GM18868 (cell line): ENCODE measurements around the gene OBSCN.

Experiments used
- ATAC-seq: cut with Tn5 transposase; IDR thresholded peaks from one replicate; pipeline ENCODE4 v1.9.1; 2021; ENCODE audit warnings: mild to moderate bottlenecking, moderate library complexity; ENCODE audit not compliant: unreplicated experiment

The OBSCN gene

DNA sequence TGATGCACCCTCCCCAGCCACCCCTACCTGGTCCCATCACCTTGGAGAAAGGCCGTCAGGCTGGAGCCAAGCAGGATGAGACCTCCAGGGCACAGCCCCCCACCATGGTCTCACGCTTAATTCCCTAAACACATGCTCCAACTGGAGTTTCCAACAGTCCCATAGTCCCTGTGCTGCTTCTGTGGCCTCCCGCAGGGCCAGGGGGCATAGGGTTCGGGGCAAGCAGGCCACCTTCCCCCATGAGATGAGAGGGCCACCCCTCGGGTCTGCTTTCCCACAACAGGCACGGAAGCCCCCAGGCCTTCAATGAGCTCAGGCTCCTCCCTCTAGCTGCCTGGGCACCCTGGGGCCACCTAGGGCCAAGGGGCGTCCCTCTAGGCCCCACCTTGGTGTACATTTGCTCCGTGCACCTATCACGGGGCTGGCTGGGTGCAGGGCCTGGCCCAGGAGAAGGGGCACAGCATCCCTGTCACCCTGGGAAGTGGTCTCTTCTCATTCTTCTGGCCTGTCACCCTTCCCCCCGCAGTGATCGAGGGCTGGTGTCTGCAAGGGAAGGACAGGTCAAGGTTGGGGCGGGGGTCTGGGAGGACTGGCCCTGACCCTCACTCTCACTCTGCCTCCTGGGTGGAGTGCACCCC is 156.3 kb downstream of the OBSCN start:
- ATAC-seq, result no peak

DNA sequence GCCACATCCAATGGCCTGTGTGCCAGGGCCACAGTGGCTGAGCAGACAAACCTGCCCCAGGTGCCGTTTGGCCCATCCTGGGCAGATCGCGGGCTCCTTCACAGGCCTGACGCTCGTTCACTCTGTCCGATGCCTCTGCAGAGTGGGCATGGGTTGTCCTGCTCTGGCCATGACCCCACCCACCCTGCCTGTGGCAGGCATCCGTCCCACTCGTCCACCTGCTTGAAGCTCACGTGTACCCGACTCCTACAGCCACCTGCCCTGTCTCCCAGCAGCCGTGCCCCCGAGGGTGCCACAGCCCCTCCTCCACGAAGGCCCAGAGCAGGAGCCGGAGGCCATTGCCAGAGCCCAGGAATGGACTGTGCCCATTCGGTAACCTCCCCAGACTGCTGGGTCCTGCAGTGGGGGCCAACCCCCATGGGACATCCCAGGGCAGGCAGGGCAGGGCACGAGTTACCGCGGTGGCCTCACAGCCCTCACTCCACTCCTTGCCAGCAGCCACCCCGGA is 156.9 kb downstream of the OBSCN start:
- ATAC-seq, result no peak

DNA sequence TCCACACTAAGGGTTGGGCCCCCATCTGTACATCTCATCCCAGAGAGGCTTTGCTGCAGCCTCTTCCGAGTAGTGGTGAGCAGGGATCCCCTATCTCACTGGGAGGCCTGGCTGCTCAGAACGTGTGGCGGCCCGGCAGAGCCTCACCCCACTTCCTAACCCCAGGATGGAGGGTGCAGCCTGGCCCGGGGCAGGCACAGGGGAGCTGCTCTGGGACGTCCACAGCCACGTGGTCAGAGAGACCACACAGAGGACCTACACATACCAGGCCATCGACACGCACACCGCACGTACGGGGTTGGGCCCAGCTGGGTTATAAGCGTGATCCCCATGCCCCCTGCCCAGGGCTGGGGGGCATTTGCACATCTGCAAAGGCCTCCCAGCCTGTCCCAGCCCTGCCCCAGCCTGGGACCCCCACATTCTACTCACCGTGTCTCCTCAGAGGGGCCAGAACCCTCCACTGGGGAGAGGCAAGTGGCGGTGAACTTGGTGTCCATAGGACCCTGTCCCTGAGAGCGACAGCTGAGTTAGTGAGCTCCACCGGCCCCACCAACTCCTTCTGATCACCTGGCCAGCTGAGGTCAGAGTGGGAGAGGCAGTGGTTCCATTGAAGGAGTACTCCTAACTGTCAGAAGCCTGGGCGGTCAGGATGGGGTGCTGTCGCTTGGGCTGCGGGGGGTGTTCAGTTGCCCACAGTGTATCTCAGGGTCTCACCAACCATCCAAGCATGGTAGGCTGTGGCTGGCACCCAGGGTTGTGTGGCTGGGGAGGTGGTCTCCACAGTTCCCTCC is 157.6 kb downstream of the OBSCN start:
- ATAC-seq, result no peak

DNA sequence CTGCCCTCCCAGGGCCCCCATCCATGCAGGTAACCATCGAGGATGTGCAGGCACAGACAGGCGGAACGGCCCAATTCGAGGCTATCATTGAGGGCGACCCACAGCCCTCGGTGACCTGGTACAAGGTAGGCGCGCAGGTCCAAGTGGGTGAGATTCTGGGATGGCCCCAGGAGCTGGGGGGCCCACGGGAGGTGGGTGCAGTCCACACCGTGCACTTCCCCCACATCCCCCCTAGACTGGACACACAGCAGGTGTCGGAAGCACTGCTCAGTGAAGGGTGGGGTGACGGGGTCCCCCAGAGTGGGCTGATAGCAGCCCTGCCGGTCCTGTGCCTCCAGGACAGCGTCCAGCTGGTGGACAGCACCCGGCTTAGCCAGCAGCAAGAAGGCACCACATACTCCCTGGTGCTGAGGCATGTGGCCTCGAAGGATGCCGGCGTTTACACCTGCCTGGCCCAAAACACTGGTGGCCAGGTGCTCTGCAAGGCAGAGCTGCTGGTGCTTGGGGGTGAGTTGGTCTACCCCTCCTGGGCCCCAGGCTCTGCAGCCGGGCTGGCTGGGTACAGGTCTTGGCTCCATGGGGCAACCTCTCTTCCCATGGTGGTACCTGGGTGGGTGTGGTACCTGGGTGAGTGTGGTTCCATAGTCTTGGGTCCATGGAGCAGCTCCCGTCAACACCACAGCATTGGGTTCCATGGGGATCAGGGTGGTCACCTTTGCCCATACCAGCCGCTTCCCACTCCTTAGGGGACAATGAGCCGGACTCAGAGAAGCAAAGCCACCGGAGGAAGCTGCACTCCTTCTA is 158.4 kb downstream of the OBSCN start:
- no peak for ATAC-seq

DNA sequence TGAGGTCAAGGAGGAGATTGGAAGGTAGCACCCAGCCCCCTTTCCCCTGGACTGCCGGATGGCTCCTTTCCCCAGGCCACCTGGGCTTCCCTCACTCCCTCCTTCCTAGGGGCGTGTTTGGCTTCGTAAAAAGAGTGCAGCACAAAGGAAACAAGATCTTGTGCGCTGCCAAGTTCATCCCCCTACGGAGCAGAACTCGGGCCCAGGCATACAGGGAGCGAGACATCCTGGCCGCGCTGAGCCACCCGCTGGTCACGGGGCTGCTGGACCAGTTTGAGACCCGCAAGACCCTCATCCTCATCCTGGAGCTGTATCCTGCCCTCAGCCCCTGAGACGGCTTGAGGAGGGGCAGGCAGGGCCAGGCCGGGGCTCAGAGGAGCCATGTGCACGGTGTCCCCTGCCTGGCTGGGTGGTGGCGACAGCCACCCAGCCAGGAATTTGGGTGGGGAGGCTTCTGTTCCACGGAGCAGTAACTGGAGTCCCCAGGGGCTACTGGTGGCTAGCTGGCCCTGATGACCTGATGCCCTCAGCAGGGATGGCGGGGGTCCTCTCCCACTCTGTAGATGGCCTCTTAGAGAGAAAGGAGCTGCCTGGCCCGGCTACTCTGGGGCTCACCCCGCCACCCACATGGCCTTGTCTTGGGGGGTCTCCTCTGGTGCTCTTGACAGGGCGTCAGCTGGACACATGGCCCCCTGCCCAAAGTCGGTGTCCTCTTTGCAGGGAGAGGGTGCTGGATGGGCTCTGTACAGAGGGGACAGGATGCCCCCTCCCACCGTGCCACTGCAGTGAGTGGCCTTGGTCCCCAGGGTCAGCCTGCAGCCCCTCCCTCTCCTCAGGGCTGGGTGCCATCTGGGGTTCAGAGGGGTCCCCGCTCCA is 159.3 kb downstream of the OBSCN start:
- no peak for ATAC-seq

DNA sequence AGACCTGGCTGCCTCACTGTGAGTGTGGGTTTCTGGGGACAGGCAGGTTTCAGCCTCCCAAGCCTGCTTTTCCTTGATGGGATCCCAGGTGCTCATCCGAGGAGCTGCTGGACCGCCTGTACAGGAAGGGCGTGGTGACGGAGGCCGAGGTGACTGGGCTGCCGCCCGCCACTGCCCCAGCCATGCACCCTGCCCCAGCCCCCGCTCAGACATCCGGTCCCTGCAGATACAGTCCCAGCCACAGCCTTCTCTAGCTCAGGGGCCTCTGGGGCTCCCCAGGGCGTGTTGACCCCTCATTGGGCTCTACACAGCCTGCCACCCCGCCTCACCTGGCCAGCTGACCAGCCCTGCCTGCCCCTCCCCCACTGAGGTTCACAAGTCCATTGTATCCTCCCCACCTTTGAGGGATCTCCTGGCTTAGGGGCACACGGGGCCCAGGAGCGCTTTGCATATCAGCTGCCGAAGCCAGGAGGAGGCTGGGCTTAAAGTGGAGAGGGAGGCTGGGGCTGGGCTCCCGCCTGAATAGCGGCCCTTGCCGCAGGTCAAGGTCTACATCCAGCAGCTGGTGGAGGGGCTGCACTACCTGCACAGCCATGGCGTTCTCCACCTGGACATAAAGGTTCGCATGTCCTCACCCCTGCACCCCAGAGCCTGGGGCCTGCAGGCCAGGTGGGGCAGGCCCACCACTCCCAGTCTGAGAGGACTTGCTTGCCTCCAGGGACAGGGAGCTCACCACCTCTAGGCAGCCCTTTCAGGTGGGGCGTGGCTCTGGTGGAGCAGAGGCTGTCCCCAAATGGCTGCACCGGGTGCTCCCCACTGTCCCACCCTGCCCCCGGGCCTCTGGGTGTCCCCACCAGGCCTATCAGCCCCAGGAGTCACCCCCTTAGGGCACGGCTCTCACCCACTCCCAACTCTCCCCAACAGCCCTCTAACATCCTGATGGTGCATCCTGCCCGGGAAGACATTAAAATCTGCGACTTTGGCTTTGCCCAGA is 160.3 kb downstream of the OBSCN start:
- no peak for ATAC-seq

DNA sequence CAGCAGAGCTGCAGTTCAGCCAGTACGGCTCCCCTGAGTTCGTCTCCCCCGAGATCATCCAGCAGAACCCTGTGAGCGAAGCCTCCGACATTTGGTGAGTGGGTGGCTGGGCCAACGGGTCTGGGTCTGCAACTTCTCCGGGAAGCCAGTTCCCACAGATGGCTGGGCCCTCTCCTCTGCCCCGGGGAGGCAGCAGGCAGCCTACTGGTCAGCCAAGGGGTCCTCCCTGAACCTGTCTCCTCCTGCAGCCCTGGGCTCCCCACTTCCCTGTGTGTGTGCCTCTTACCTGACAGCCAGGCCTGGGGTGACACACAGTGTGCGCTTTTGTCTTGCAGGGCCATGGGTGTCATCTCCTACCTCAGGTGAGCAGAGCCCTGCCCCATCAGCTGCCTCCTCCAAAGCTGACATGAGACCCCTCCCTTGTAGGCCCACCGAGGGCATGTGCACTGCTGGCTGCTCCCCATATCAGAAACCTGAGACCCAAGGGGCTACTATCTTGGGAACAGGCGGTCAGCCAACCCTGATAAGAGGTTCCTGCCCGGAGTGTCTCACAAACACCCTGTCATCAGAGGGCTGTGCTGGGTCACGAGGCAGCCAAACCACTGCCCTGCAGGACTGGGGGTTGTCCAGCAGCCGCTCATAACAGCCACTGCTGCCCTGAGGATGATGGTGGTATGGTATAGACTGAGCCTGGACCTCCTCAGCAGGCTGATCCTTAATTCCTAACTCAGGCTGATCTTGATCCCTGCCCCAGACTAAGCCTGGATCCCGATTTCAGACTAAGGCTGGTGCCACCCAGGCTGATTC is 161.2 kb downstream of the OBSCN start:
- no peak for ATAC-seq

DNA sequence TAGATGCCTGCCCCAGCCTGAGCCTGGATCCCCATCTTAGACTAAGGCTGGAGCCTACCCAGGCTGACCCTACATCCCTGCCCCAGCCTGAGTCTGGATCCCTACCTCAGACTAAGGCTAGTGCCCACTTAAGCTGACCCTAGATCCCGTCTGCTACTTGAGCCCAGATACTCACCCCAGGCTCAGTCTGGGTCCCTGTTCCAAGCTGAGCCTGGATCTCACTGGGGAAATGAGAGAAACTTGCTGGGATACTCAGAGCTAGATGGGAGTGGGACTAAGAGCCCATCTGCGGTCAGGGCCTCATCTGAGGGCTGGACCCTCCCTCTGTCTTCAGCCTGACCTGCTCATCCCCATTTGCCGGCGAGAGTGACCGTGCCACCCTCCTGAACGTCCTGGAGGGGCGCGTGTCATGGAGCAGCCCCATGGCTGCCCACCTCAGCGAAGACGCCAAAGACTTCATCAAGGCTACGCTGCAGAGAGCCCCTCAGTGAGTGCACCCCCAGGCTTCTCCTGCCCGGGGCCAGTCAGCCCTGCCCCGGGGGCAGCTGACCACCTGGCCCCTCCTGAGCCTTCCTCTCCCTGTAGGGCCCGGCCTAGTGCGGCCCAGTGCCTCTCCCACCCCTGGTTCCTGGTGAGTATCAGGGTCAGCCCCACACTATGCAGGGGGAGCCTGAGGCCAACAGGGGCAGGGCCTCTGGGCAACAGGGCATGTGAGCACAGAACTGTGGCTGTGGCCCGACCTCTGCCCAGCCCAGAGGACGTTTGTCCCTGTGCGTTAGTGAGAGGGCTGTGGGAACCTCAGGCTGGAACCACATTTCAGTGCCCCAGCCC is 162.0 kb downstream of the OBSCN start:
- ATAC-seq, result no peak

DNA sequence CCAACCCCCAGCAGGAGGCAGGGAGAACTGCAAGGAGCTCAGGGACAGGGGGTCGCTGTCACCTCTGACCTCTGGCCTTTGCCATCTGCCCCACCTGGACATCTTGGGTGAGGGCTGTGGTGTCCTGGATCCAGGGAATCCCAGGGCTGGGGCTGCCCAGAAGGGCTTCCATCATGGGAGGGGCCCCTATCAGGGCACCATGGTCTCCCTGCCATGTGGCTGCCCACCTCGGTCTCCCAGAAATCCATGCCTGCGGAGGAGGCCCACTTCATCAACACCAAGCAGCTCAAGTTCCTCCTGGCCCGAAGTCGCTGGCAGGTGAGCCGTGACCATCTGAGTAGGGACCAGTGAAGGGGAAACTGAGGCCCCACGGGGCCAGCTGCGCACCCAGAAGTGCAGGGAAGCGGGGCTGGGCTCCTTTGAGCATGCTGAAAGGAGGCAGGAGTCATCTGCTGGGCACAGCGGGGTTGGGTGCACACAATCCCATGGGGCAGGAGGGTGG is 162.6 kb downstream of the OBSCN start:
- no peak for ATAC-seq

DNA sequence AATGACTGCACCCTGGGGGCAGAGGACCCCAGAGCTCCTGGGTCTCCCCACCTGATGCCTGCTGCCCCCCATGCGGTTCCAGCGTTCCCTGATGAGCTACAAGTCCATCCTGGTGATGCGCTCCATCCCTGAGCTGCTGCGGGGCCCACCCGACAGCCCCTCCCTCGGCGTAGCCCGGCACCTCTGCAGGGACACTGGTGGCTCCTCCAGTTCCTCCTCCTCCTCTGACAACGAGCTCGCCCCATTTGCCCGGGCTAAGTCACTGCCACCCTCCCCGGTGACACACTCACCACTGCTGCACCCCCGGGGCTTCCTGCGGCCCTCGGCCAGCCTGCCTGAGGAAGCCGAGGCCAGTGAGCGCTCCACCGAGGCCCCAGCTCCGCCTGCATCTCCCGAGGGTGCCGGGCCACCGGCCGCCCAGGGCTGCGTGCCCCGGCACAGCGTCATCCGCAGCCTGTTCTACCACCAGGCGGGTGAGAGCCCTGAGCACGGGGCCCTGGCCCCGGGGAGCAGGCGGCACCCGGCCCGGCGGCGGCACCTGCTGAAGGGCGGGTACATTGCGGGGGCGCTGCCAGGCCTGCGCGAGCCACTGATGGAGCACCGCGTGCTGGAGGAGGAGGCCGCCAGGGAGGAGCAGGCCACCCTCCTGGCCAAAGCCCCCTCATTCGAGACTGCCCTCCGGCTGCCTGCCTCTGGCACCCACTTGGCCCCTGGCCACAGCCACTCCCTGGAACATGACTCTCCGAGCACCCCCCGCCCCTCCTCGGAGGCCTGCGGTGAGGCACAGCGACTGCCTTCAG is 163.3 kb downstream of the OBSCN start:
- ATAC-seq, result no peak

DNA sequence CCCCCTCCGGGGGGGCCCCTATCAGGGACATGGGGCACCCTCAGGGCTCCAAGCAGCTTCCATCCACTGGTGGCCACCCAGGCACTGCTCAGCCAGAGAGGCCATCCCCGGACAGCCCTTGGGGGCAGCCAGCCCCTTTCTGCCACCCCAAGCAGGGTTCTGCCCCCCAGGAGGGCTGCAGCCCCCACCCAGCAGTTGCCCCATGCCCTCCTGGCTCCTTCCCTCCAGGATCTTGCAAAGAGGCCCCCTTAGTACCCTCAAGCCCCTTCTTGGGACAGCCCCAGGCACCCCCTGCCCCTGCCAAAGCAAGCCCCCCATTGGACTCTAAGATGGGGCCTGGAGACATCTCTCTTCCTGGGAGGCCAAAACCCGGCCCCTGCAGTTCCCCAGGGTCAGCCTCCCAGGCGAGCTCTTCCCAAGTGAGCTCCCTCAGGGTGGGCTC is 163.9 kb downstream of the OBSCN start:
- ATAC-seq, result no peak

DNA sequence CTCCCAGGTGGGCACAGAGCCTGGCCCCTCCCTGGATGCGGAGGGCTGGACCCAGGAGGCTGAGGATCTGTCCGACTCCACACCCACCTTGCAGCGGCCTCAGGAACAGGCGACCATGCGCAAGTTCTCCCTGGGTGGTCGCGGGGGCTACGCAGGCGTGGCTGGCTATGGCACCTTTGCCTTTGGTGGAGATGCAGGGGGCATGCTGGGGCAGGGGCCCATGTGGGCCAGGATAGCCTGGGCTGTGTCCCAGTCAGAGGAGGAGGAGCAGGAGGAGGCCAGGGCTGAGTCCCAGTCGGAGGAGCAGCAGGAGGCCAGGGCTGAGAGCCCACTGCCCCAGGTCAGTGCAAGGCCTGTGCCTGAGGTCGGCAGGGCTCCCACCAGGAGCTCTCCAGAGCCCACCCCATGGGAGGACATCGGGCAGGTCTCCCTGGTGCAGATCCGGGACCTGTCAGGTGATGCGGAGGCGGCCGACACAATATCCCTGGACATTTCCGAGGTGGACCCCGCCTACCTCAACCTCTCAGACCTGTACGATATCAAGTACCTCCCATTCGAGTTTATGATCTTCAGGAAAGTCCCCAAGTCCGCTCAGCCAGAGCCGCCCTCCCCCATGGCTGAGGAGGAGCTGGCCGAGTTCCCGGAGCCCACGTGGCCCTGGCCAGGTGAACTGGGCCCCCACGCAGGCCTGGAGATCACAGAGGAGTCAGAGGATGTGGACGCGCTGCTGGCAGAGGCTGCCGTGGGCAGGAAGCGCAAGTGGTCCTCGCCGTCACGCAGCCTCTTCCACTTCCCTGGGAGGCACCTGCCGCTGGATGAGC is 164.5 kb downstream of the OBSCN start:
- ATAC-seq, result no peak

DNA sequence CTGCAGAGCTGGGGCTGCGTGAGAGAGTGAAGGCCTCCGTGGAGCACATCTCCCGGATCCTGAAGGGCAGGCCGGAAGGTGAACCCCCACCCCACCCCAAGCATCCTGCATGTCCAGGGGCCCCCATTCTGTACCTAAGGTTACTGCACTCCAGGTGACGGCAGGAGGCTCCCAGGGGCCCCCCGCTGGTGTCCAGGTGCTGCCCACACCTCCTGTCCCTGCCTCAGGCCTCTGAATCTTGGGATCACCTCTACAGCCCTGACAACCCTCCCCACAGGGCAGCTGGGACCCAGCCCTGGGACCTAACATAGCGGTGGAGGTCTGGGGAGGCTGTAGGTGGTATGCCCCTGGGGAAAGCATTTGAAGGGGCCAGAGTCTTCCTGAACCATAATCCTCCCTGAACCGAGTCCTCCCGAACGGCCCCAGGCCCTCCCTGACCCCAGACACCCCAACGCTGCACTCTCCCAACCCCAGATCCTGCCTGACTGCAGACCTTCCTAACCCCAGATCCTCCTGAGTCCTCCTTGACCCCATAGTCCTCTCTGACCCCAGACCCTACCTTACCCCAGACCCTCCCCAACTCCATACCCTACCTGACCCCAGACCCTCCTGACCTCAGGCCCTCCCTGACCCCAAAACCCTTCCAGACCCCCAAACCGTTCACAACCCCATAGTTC is 165.3 kb downstream of the OBSCN start:
- no peak for ATAC-seq

DNA sequence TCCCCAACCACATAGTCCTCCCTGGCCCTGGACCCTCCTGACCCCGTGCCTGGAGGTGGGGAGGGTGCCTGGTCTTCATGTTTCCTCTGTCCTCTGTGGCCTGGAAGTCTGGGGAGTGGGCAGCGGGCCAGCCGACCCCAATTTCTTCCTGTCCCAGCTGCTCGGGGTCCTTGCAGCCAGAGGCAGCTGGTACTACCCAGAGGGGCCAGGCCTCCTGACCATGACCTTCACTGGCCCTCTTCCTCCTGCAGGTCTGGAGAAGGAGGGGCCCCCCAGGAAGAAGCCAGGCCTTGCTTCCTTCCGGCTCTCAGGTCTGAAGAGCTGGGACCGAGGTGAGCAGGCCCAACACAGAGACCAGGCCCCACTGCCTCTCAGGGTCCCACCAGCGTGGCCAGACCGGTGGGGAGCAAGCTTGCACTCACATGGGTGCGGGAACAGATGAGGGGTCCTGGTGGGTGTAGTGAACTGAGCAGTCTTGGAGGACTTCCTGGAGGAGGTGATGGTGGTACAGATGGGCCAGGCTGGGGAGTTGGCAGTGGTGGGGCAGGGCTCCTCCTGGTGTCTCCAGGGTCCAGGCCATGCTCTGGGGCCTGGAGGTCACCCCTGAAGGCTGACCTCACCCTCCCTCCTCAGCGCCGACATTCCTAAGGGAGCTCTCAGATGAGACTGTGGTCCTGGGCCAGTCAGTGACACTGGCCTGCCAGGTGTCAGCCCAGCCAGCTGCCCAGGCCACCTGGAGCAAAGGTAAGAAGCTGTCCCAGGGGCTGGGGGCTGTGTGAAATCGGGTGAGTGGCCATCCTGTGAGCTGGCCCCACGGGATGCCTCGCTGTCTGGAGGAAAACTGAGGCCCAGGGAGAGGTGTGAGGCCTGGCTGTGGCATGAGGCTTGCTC is 166.1 kb downstream of the OBSCN start:
- no peak for ATAC-seq
